Fibroblast of skin of right biceps (primary cell): Measurements from ENCODE around the gene TPM2.
A peak's percentile ranks its signal among the peaks of the same experiment; 100 is the strongest.

Experiments used
- DNase-seq: peaks from one replicate; pipeline ENCODE4 v3.0.0-alpha.2; 2013

Gene TPM2

DNA sequence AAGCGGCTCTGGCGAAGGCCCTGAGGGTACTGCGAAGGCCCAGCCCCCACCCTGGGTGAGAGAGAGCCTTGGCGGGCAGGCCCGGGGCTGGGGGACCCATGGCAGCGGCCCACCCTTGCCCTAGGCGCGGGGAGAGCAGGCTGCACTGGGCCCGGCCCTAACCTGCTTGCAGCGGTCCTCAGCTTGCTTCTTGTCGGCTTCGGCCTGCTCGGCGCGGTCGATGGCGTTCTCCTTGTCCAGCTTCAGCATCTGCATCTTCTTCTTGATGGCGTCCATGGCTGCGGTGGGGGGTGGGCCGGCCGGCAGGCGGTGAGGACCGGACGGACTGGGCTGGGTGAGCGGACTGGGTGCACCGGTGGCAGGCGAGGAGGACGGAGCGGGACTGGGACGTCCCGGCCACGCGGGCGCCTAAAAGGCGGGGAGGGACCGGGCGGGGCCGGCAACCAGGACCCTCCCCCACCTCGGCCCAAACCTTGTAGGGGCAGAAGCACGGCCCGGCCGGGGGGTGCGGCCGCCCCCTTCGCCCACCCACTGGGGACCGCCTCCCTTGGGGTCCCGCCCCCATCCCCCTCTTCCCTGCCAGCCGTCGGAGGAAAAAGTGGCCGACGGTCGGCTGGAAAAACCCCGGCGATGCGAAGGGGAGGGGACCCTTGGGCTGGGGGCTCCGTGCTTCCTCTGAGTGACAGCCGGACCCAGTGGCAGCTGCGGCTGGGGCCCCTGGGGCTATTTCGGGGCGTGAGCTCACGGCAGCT lies at the start of gene TPM2:
TPM2 (minus strand) TSS at position 384 of the 752 bp plus-strand sequence; CDS start at position 276, 108 bp downstream.
- peak; percentile 95 for DNase-seq

DNA sequence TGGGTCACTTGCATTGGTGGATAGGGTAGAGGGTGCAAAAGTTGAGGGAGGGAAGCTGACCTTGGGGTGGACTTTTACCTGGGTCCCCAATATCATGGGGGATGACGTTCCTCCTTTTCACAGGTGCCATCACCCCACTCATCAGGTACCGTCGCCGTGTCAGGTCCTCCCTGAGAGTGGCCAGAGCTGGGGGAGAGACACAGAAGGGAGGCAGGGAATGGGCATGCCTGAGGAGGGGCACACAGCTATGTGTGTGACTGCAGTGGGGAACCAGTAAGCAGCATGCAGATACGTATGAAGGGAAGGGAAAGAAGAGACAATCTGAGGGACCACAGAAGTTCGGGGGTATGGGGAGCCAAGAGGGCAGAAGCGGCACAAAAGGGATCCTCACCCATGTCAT lies 49.2 kb upstream of the TPM2 start:
- DNase-seq = no peak

DNA sequence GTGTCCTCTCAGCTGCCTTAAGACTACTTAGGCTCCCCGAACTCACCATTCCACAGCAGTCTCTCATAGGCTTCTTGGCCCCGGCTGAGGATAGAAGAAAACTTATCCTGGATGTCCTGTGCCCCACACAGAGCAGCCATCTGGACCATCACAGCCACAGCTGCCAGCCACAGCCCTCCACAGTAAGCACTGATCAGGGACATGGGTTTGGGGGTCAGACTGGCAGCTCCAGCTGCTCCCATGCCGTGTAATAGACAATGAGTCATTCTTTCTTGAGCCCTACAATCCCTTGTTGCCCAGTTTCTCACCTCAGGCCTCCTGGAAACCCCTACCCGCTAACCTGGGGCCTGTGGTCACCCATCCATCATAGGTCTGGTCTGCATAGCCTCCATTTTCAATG lies 48.5 kb upstream of the TPM2 start:
- DNase-seq = no peak

DNA sequence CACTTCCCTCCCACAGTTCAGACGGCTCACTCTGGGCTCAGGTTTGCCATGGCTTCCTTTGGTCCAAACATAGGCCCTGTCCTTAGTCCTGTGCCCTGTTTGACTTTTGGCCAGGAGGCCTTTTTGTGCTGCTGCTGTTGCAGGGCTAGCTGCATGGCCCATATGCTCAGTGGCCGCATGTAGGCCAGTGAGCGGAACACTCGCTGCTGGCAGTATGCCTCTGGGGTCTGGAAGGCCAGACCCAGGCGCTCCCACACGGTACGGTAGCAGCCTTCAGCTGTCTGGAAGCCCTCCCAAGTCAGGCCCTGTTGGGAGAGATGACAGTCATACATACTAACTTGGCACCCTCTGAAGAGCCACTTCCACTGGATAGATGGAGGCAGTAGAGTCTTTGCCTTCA lies 47.4 kb upstream of the TPM2 start:
- DNase-seq = no peak

DNA sequence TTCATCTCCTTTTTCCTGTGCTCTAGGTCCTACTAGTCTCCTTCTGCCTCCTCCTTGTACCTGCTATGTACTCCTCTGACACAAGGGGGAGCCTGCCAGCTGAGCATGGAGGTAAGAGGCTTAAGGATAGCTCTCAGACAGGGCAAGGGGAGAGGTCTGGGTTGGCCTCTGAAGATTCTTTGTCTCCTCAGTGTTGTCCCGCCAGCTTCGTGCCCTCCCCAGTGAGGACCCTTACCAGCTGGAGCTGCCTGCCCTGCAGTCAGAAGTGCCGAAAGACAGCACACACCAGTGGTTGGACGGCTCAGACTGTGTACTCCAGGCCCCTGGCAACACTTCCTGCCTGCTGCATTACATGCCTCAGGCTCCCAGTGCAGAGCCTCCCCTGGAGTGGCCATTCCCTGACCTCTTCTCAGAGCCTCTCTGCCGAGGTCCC lies 46.5 kb upstream of the TPM2 start:
- peak; percentile 70 for DNase-seq

DNA sequence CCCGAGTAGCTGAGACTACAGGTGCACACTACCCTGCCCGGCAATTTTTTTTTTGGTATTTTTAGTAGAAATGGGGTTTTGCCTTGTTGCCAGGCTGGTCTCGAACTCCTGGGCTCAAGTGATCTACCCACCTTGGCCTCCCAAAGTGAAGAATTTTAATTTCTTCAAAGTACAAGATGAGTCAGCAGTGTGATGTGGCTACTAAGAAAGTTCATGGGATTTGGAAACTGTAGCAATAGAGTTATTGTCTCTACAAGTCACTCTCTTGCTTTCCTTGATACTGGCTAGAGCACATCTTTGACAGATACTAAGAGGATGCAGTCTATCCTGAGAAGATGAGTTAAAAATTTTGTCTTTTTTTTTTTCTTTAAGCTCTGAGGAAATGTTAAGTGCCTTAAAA lies 44.4 kb upstream of the TPM2 start:
- DNase-seq = no peak

DNA sequence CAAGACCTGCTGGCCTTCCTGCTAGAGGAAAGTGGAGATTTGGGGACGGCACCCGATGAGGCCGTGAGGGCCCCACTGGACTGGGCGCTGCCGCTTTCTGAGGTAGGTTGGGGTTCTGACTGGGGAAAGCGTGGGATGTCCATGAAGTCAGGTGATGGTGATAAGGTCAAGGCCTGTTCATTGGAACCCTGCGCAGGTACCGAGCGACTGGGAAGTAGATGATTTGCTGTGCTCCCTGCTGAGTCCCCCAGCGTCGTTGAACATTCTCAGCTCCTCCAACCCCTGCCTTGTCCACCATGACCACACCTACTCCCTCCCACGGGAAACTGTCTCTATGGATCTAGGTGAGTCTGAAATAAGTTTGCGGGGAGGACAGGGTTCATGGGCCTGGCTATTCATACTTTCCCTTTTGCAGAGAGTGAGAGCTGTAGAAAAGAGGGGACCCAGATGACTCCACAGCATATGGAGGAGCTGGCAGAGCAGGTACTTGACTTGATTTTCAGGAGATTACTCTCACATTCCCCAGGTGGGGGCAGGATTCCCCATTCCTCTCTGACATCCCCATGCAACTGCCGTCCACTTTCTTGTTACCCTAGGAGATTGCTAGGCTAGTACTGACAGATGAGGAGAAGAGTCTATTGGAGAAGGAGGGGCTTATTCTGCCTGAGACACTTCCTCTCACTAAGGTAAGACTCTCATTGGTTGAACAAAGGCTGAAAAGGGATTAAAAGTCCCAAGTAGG lies 43.2 kb upstream of the TPM2 start:
- peak; percentile 68 for DNase-seq

DNA sequence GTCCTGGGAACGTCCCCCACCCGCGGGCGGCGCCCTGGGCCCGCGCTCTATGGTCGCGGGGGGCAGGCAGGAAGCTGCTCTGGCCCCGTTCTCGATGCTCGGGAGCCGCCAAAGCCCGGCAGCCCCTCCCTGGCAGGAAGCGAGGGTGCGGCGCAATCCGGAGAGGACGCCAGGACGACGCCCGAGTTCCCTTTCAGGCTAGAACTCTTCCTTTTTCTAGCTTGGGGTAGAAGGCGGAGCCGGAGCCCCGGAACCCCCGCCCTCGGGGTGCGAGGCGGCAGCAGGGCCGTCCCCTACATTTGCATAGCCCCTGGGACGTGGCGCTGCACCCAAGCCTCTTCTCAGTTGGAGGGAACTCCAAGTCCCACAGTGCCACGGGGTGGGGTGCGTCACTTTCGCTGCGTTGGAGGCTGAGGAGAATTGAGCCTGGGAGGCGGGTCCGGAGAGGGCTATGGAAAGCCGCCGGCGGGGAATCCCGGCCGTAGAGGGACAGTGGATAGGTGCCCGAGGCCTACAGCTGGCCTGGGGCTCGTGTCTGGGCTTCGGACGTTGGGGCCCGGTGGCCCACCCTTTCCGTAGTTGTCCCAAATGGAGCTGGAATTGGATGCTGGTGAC lies 42.6 kb upstream of the TPM2 start, which contains the start of the genes CREB3 and TLN1:
CREB3 (plus strand) TSS at position 482 of the 615 bp plus-strand sequence; CDS start at position 589, 107 bp downstream.
TLN1 (minus strand) TSS at position 11 of the 615 bp plus-strand sequence. CDS start 6,501 bp downstream, outside the sequence.
- DNase-seq = peak; percentile 99

DNA sequence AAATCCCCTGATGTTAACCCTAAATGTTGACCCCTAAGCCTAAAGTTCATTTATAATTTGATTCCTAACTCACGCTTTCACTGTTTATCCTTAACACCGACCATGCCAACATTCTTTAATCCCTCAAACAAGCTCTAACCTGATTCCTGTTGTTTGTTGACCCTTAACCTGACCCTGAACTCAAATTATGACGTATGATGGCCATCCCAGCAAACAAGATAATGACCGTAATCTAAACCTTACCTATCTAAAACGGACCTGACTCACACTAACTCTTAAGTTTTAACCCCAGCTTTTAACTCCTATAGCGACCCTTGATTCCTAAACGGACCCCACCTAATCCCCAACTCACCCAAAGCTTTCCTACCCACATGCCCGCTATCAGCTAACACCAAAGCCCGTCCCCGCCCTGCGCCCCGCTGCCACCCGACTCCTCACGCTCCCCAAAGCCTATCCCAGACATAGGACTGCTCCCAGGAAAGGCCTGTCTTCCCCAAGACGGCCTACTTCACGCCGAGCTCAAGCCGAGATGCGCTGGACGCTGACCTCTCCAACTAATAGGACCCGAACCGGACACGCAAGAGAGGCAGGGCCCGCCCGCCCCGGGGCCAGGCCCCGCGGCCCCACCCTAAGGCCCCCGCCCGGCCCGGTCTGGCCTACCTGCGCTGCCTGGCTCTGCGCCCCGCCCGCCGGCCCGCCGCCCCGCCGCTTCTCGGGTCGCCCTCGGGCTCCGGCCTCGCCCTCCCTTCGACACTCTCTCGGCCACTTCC lies 41.9 kb upstream of the TPM2 start:
- peak; percentile 23 for DNase-seq

DNA sequence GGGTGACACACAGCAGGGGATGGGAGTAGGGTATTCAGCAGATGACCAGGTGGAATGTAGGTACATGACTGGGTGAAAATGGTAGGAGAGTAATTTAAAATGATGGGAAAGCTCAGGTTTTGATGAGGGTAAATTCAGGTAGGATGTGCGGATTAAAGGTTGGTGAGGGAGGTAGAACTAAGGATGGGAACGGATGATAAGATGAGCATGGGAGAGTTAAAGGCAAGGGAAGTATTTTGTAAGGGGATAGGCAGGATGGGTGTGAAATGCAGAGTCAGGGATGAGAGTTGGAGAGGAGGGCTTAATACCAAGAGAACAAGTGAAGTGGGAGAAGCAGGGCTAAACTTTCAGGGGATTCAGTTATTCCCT lies 40.7 kb upstream of the TPM2 start:
- no peak for DNase-seq

DNA sequence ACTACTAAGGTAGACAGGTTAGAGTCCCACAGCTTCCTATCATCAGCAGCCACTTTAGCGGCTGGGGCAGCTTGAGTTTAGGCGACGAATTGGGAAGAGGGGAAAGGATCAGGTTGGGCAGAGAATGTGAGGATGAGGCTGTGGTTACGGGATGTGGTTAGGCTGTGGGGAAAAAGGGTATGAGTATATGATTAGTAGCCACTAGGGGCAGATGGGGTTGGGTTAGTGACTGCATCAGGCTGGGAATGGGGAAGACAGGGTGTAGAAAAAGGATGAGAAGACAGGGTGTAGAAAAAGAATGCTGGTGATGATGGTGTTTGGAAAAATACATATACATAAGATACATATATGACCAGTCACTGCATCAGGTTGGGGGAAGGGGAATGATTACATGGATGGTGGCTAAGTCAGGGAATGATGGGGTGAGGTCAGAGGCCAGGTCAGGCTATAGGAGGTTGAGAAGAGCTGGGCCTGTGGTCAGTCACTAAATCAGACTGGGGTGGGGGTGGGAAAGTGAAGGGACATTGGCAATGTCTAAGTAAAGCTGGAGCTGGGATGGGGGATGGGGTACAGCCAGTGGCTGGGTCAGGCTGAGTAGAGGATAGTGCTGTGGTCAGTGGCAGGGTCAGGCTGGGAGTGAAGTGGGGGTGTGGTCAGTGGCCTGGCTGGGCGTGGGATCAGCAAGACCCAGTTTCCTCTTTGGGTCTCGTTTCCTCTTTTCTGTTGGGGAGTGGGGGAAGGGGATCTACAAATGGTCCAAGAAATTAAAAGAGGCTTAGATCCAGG lies 40.2 kb upstream of the TPM2 start:
- DNase-seq = peak; percentile 94

DNA sequence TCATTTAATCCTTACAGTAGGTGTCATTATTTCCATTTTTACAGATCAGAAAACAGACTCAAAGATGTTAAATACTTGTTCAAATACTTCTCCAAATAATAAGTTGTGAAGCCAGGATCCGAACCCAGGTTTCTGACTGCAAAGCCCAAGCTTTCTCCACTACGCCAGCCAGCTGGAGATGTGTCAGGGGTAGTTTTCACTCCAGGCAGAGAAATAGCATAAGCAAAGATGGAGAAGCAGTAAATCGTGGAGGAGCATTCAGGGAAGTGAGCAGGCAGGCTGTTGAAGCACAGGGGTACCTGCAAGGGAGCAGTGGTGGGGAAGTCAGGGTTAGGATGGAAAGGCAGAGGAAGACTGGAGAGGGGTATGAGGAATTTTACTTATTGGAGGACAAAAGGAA lies 39.4 kb upstream of the TPM2 start:
- DNase-seq = no peak

DNA sequence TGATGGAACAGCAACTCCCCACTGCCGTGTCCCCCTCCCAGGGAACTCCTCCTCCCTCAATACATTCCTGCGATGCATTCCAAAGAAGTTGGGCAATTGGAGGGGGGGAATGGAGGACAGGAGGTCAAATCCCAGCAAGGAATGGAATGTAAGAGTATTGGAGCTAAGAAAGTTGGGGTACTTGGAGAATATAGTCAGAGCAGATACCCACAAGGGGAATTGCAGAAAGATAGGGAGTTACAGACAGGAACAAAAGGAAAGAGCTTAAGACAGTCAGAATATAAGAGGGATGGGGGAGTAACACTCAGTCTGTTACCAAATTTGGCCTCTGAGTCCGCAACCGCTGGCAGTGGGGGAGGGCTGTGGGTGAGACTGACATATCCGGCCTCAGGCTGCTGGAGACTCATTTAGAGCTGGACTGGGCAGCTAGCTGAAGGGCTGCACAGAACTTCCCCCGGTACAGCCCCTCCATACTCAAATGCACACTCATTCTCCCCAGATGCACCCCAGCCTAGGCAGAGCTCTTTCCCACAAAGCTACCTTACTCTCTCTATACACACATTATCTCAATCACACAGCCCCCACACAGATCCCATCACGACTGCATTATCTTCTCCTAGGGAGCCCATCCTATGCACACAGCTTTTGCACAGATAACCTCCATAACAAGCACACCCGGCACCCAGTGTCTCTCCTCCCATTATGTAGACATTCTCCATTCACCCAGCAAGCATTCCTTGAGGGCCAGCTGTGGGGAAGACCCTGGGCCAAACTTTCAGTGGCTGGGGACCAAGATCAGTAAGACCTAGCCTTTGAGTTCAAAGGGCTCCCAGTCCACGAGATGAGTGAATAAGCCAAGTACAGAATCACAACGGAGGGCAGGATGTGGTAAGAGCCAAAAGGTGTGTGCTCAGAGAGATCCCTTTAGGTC lies 38.6 kb upstream of the TPM2 start:
- DNase-seq = peak; percentile 96

DNA sequence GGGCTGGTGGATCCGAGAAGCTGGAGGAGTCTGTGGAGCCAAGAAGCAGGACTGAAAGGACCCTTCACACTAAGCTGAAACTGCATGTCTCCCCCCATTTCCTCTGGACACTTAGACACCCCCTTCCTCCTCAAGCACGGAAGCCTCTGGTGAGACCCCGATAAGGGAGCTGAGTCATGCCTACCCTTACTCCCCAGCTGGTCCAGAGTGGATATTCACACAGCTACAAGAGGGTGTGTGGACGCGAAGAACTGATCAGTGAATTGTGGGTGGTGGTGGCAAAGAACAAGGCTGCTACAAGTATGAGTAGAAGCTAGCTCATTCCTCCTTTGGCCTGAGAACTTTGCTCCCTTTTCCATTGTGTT lies 37.9 kb upstream of the TPM2 start:
- DNase-seq = no peak

DNA sequence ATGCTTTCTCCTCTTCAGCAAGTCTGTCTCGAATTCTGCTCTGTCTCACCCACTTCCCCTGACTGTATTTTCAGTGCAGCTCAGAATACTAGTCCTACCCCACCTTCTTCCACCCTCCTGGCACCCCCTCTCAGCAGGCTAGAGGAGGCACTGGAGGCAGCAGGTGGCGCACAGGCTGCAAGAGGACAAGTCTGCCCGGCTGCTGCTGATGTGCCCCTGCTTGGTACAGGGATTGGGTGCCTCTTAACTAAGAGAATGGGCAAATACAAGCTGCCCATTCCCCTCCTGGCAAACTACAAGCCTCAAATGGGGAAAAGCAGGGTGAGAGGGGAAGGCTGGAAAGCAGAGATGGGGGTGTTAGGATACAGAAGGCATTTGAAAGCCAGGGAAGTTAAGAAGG lies 37.2 kb upstream of the TPM2 start:
- peak; percentile 32 for DNase-seq

DNA sequence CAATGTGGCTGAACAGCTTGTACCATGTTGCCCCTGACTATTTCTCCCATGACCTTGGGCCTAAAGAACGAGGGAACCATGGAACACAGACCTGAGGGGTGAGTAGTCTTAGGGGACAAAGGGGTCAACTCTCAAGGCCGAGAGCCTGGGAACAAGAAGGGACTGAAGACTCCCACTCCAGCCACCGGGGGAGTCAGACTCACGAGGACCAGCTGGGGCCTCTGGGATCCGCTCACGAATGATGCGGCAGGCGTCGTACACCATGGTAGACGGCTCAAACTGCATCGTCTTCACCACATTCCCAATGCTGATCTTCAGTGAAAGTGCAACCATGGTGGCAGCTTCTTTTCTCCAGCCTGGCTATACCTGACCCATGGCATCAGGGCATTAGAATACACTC lies 35.6 kb upstream of the TPM2 start:
- DNase-seq = no peak

DNA sequence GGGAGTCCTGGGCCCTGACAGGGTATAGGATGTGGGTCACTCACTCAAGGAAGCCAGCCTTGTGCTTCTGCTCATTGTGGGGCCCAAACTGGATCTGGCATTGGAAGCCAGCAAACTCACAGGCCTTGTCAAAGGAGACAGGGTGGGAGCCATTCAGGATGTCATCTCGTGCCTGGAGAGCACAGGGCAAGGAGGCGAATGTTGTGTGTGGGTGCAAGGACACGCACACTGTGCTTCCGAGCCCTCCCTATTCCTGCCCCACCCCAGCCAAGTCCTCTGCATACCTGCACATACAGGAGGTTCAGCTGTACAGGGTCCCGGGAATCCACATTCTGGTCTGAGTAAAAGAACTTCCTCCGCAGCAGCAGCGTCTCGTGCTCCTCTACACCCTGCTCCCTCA lies 34.2 kb upstream of the TPM2 start:
- no peak for DNase-seq

DNA sequence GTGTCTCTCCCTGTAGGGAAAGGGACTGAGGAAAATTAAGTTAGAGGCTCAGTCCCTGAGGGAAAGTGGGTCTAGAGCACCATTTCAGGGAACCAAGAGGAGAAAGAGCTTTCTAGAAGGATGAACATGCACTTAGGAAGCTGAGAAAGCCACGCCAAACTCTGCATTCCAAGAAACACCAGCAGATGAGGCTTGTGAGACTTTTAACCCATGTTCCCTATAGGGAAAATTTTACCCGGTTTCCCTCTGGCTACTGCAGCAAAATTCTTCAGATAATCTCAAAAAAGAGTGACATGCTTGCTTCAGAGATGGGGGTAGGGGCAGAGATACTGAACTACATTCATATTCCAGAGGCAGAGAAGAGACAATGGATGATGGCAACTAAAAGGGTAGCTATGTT lies 33.7 kb upstream of the TPM2 start:
- no peak for DNase-seq

DNA sequence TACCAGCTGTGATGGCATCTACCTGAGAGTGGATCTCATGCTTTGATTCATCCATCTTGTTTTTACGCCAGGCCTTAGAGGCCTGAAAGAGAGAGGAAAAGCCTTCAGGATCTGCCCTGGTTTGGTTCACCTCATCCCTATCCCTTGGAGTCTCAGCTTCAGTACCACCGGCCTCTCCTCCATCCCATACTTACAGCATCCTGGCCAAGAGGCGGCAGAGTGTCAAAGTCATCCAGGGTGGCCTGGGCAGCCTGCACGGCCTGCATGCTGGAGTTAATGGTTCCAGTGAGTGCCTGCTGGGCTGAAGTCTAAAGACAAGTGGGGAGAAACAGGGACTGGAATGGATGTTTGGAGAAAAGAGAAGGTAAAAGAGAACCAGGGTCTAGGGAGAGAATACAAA lies 29.8 kb upstream of the TPM2 start:
- DNase-seq = no peak

DNA sequence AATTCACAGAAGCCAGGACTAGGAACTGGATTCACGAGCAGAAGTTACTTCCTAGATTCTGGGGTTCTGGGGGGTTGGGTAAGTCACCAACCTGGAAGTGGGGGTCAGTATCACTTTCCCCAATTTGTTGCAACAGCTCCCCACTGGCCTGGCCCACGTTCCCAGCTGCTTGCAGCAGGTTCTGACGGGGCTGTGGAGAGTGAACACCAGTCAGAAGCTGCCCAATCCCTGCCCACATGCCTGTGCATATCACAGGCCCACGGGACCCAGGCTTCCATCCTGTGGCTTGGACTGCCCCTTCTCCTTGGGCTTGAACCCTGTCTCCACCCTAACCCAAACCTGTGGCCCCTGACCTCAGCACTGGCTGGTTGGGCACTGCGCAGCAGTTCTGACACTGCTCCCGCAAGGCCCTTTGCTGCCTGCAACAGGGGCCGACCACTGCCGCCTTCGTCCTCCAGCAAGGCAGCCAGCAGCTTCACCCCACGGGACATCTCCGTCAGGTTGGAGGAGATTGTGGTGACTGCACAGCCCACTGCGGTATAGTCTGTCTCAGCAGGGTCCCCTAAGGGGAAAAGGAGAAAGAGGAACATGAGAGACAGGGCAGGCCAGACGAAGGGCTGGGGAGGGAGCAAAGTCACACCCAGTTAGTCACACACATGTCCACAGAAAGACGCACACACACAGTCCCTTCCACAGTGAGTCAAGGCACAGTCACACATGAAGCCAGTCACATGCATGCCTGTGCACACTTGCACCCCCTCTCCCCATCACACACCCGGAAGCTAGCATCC lies 29.2 kb upstream of the TPM2 start:
- no peak for DNase-seq
